ENCODE results near the gene OR52B6.
"Not testable (repeated sequence)": the region's sequence is repeated elsewhere in the genome, so short reads cannot be mapped to it uniquely, and the experiment has no call there.

OR52B6 gene

GRCh38 chr11:5593146-5593545 lies 12.5 kb downstream of the OR52B6 start:
- DNase-seq: no peak

GRCh38 chr11:5596607-5597201 lies 16.0 kb downstream of the OR52B6 start, which contains the start of gene TRIM6:
TRIM6 (plus strand) TSS chr11:5596637; CDS start chr11:5596898, 261 bp downstream.
- peak in 1 of 56 donors; percentile 29 for DNase-seq

- DNase-seq: no peak
Observed at GRCh38 chr11:5597953-5598352, 17.3 kb downstream of the OR52B6 start.

DNA sequence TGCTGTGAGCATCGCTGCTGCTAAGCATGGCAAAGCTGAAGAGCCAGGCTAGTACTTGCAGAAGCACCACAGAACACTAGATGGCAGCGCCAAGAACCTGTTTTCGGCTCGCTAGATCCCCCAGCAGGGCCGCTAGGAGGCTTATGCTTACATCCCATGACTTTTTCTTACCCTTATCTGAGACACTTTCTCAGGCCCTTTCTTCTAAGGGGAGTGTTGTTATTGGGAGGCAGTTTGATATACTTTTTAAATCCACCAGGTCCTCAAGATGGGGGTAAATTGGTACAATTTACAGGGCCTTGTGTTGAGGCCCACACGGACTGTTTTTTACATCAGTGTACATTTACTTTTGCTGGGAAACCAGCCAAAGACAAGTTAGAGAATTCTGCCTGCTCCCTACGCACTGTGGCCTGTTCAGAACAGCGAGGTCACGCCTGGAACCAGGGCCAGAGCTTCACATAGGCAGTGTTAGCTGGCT lies 19.7 kb downstream of the OR52B6 start:
- DNase-seq: peak in 7 of 56 donors; percentile 3 to 30 (median 9)

GRCh38 chr11:5602791-5603190 lies 22.1 kb downstream of the OR52B6 start:
- DNase-seq: not testable (repeated sequence)

- peak in 2 of 56 donors; percentile 2 to 27 for DNase-seq
Observed at GRCh38 chr11:5603326-5603725, 22.6 kb downstream of the OR52B6 start.

GRCh38 chr11:5604896-5605295 lies 24.2 kb downstream of the OR52B6 start:
- no peak for DNase-seq

GRCh38 chr11:5605849-5606248 lies 25.2 kb downstream of the OR52B6 start:
- DNase-seq: no peak

DNA sequence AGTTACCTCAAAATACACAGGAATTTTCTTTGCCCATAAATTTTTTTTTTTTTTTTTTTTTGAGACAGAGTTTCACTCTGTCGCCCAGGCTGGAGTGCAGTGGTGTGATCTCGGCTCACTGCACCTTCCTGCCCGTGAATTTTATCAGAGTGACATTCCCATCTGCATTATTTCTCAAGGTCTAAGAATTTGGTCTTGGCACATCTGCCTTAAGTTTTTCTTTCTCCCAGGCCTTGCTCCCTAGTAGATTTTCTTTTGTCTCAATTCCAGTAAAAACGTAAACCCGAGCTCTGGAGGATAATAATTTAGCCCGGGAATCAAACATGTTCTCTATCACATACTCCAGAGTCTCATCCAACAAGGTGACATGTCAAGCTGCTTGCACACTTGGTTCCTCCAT lies 28.1 kb downstream of the OR52B6 start:
- no peak for DNase-seq

DNA sequence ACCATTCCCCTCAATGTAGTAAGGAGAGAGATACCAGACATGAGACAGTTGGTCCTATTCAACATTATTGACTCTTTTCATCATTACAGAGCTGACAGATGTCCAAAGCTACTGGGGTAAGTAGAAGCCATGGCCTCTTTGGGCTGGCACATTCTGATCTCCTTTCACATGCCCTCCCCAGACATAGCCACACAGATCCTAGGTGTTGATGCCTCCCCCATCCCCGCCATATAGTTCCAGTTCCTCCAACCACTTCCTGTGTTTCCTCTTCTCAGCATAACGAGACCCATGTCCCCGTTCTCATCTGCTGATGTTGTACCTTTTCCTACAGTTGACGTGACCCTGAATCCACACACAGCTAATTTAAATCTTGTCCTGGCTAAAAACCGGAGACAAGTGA lies 29.8 kb downstream of the OR52B6 start:
- no peak for DNase-seq

GRCh38 chr11:5611627-5612026 lies 30.9 kb downstream of the OR52B6 start:
- DNase-seq: no peak

DNA sequence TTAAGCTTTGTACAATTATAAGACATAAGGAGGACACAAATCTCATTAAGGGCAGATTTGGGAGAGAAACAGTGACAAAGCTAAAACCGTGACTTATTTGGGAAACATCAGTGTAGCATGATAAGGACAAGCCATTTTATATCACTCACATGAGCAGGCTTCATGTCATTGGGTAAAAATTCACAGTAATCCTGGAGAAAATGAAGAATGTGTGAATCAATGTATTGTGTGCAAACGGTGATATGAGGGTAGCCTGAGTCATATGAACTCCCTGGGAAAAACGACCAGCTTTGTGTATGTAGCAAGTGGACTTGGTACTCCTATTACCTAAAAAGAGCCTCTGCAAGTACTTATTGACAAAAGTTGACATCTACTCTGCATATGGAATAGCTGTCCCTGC lies 38.1 kb downstream of the OR52B6 start:
- DNase-seq: no peak

DNA sequence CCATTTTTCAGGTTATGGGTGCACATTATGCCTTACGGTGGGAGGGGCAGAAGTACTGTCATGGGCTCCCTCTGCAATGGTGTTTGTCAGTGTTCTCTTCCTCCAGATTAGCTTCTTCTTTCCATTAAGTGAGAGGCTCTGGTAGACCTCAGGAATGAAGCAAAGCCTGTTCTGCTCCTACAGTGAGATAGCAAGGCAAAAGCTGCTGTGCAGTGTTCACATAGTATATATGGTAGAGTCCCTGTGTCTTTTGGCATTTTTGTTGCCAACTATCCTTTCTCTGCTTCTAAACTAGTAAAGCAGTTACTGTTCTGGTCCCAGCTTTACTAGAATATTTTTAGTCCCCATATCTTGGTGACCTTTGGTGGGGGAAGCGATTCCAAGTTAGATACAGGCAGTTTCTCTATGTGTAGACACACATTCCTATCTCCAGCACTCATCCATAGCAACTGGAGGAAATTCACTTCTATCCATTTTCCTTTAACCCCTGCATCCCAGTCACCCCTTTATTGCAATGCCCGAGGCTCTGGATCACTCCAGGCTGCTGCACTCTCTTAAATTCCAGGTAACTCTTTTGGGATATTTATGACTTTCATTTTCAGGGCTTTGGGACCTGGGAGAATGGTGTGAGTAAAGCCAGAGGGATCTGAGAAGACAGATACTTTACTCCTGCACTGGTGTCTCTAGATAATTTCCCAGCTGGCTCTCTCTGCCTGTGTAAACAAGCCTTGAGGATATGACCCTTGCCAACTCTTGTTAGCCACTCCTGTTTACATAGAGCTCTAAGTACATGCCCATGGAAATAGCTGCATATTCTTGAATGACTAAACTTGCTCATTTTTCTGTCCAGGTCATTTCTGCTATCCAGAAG lies 40.2 kb downstream of the OR52B6 start:
- DNase-seq: no peak

DNA sequence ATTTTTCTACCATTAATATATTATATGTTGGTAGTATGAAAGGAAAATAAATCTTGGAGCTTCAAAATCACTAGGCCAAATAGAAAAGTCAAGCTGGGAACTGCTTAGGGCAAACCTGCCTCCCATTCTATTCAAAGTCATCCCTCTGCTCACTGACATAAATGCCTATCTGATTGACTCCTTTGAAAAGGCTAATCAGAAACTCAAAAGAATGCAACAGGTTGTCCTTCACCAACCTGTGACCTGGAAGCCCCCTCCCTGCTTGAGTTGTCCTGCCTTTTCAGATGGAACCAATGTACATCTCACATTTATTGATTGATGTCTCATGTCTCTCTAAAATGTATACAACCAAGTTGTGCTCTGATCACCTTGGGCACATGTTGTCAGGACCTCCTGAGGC lies 40.9 kb downstream of the OR52B6 start:
- DNase-seq: no peak

- DNase-seq: no peak
Observed at GRCh38 chr11:5622802-5623201, 42.1 kb downstream of the OR52B6 start.

- DNase-seq: peak in 15 of 56 donors; percentile 1 to 34 (median 8)
Observed at GRCh38 chr11:5624489-5625279, 44.0 kb downstream of the OR52B6 start, which contains the start of gene TRIM34. TRIM34 (plus strand) TSS chr11:5625001; CDS start chr11:5632332, 7,331 bp downstream.

DNA sequence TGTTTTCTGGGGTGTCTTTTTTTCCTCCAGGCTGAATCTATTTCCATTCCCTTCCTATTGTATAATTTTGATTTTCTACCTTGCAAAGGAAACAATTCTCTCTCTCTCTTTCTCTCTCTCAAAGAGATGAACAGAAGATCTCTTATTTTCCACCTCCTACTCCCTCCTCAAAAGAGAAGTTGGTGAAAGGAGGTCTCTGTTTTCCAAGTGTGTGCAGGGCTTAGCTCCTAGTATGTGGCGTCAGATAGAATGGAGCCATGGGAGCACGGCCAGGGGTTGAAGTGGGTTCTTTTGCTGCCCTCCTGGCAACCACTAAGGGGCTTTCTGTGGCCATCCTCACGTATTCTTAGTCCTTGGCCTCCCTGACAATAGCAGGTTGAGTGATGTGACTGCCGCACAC lies 44.6 kb downstream of the OR52B6 start:
- DNase-seq: no peak

DNA sequence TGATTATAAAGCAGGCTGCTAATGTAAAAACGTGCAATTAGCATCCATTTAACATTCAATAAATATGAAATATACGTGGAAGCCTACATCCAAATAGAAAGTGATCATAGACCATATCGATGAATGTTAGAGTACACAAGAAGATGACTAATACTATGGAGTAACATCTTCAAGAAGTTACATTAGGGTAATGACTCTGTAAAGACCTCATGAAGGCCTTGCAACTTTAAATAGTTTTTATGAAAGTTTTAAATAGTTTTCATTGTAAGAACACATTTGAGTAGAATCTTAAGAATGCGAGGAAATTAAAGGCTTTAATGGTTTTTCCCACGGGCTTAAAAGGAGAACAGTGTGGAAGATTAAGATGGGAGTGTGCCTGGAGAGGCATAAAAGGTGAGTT lies 45.5 kb downstream of the OR52B6 start:
- DNase-seq: no peak

GRCh38 chr11:5631417-5631816 lies 50.7 kb downstream of the OR52B6 start:
- DNase-seq: no peak

All from nucleus accumbens (tissue), 56 donors.